ENCODE data around the gene DUOX1.

GRCh38 chr15:45102226-45102625, 27.6 kb upstream of the DUOX1 start:
- TF ChIP-seq POLR2A (IDR thresholded peaks at IDR 0.05) = no peak
- no peak for TF ChIP-seq CTCF (IDR thresholded peaks at IDR 0.05)

Data from adrenal gland (tissue), 5 donors.